ENCODE data around the gene CD300H.

The CD300H gene

GRCh38 chr17:74544991-74545842 is 22.1 kb downstream of the CD300H start:
- Histone ChIP-seq H3K27ac (ENCODE audit: extremely low read depth, low read depth, low read length) (no peak overlapping the region), H3K36me3 (ENCODE audit: control insufficient read depth in 2 of 2, insufficient read depth in 1 of 2, low read length in 2 of 2) (no peaks in the 10 kb centered on the region), H3K4me3 (ENCODE audit: low read depth, low read length) (no peak overlapping the region), H3K9me3 (ENCODE audit: control insufficient read depth, insufficient read depth, low read depth, low read length) (no peaks in the 10 kb centered on the region), H3K4me1 (ENCODE audit: control insufficient read depth, insufficient read depth, low read length) (no peaks in the 10 kb centered on the region)
- CTCF ChIA-PET, result interaction anchor here (0.6 to 0.7 kb wide), 3 partner anchors 15 to 314 kb away, joined by 4 to 7 read pairs (median 5); no protein-coding TSS in a partner anchor
- POLR2A ChIA-PET, result no interaction called here
- TF ChIP-seq ZNF133 (tag by site-specific recombination; IDR thresholded peaks at IDR 0.05) (no peak), ZNF174 (tag by site-specific recombination; IDR thresholded peaks at IDR 0.05) (no peak), ZFHX2 (tag by site-specific recombination; conservative IDR thresholded peaks at IDR 0.05) (no peak), MYNN (tag by site-specific recombination; IDR thresholded peaks at IDR 0.05; ENCODE audit: borderline replicate concordance) (no peak), ZNF112 (tag by site-specific recombination; IDR thresholded peaks at IDR 0.05) (no peak), ZBTB10 (tag by site-specific recombination; IDR thresholded peaks at IDR 0.05) (no peak), GLI4 (tag by site-specific recombination; IDR thresholded peaks at IDR 0.05) (0 out of 2 replicates have a peak, but pooled peaks have one; percentile 35), ZNF843 (tag by site-specific recombination; IDR thresholded peaks at IDR 0.05) (no peak), ZNF76 (tag by site-specific recombination; IDR thresholded peaks at IDR 0.05; ENCODE audit: borderline replicate concordance, low read depth) (no peak), MZF1 (tag by site-specific recombination; IDR thresholded peaks at IDR 0.05; ENCODE audit: borderline replicate concordance) (no peak), ZNF621 (tag by site-specific recombination; IDR thresholded peaks at IDR 0.05) (0 out of 2 replicates have a peak, but pooled peaks have one; percentile 62), GFI1B (tag by site-specific recombination; IDR thresholded peaks at IDR 0.05) (no peak), ZNF404 (tag by site-specific recombination; IDR thresholded peaks at IDR 0.05) (no peak), ZNF280C (tag by site-specific recombination; IDR thresholded peaks at IDR 0.05) (no peak), ZNF311 (tag by site-specific recombination; IDR thresholded peaks at IDR 0.05; ENCODE audit: borderline replicate concordance) (0 out of 2 replicates have a peak, but pooled peaks have one; percentile 42), ZNF670 (tag by site-specific recombination; IDR thresholded peaks at IDR 0.05; ENCODE audit: low read depth) (no peak), ZNF791 (tag by site-specific recombination; IDR thresholded peaks at IDR 0.05) (no peak)
- TF ChIP-seq, protein P1, sequence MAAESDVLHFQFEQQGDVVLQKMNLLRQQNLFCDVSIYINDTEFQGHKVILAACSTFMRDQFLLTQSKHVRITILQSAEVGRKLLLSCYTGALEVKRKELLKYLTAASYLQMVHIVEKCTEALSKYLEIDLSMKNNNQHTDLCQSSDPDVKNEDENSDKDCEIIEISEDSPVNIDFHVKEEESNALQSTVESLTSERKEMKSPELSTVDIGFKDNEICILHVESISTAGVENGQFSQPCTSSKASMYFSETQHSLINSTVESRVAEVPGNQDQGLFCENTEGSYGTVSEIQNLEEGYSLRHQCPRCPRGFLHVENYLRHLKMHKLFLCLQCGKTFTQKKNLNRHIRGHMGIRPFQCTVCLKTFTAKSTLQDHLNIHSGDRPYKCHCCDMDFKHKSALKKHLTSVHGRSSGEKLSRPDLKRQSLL (tag by site-specific recombination; IDR thresholded peaks at IDR 0.05), result no peak
- TF ChIP-seq, protein P2, sequence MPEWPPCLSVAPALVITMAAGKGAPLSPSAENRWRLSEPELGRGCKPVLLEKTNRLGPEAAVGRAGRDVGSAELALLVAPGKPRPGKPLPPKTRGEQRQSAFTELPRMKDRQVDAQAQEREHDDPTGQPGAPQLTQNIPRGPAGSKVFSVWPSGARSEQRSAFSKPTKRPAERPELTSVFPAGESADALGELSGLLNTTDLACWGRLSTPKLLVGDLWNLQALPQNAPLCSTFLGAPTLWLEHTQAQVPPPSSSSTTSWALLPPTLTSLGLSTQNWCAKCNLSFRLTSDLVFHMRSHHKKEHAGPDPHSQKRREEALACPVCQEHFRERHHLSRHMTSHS (tag by site-specific recombination; IDR thresholded peaks at IDR 0.05), result no peak
- TF ChIP-seq, protein P3, sequence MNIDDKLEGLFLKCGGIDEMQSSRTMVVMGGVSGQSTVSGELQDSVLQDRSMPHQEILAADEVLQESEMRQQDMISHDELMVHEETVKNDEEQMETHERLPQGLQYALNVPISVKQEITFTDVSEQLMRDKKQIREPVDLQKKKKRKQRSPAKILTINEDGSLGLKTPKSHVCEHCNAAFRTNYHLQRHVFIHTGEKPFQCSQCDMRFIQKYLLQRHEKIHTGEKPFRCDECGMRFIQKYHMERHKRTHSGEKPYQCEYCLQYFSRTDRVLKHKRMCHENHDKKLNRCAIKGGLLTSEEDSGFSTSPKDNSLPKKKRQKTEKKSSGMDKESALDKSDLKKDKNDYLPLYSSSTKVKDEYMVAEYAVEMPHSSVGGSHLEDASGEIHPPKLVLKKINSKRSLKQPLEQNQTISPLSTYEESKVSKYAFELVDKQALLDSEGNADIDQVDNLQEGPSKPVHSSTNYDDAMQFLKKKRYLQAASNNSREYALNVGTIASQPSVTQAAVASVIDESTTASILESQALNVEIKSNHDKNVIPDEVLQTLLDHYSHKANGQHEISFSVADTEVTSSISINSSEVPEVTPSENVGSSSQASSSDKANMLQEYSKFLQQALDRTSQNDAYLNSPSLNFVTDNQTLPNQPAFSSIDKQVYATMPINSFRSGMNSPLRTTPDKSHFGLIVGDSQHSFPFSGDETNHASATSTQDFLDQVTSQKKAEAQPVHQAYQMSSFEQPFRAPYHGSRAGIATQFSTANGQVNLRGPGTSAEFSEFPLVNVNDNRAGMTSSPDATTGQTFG (tag by site-specific recombination; IDR thresholded peaks at IDR 0.05; ENCODE audit: borderline replicate concordance), result 0 out of 2 replicates have a peak, but pooled peaks have one; percentile 16
- TF ChIP-seq, protein P4, sequence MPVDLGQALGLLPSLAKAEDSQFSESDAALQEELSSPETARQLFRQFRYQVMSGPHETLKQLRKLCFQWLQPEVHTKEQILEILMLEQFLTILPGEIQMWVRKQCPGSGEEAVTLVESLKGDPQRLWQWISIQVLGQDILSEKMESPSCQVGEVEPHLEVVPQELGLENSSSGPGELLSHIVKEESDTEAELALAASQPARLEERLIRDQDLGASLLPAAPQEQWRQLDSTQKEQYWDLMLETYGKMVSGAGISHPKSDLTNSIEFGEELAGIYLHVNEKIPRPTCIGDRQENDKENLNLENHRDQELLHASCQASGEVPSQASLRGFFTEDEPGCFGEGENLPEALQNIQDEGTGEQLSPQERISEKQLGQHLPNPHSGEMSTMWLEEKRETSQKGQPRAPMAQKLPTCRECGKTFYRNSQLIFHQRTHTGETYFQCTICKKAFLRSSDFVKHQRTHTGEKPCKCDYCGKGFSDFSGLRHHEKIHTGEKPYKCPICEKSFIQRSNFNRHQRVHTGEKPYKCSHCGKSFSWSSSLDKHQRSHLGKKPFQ (tag by site-specific recombination; IDR thresholded peaks at IDR 0.05), result peak; percentile 66; the same call in 1 of the 2 replicates
- TF ChIP-seq, protein P5, sequence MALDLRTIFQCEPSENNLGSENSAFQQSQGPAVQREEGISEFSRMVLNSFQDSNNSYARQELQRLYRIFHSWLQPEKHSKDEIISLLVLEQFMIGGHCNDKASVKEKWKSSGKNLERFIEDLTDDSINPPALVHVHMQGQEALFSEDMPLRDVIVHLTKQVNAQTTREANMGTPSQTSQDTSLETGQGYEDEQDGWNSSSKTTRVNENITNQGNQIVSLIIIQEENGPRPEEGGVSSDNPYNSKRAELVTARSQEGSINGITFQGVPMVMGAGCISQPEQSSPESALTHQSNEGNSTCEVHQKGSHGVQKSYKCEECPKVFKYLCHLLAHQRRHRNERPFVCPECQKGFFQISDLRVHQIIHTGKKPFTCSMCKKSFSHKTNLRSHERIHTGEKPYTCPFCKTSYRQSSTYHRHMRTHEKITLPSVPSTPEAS (tag by site-specific recombination; IDR thresholded peaks at IDR 0.05), result peak; percentile 96
